Motor neuron (in vitro differentiated cells): ENCODE data around the gene SLC22A3. TPM values are rescaled to one million over a fixed set of nuclear protein-coding genes. Genes with fewer than 3 reads are reported as not detected.
"Not testable (repeated sequence)": the region's sequence is repeated elsewhere in the genome, so short reads cannot be mapped to it uniquely, and the experiment has no call there.

ENCODE experiments used
- ATAC-seq, 8 experiments: fragments of 200-7000 bp; cut with Tn5 transposase; replicated peaks in 6 of 8; 2 replicates each; pipeline ENCODE4 v1.8.0; 2021; ENCODE audit warnings: mild to moderate bottlenecking in 8 of 8, moderate library complexity in 8 of 8
- H3K27ac ChIP-seq, 2 donors: fragments of 250-450 bp; sonication (Bioruptor Pico); 2 replicates each; pipeline ENCODE4 v1.9.0; 2021; ENCODE audit warnings: antibody characterized with exemption in 2 of 2, mild to moderate bottlenecking in 2 of 2, moderate library complexity in 1 of 2
- H3K4me1 ChIP-seq, 2 donors: fragments of 250-450 bp; sonication (Bioruptor Pico); replicated peaks in 1 of 2; 2 replicates each; pipeline ENCODE4 v1.6.1; 2021; ENCODE audit warnings: antibody characterized with exemption in 2 of 2, mild to moderate bottlenecking in 2 of 2, moderate library complexity in 1 of 2
- H3K4me3 ChIP-seq, 5 donors: fragments of 250-450 bp; sonication (Bioruptor Pico); 2 replicates each; pipeline ENCODE4 v1.9.0; 2021; ENCODE audit warnings: antibody characterized with exemption in 5 of 5, mild to moderate bottlenecking in 5 of 5, moderate library complexity in 4 of 5
- WGBS, 10 experiments: fragments of 450-650 bp; shearing (Covaris generic); methylation state at CpG; one replicate each; pipeline ENCODE4 v1.0.0; 2022; 5-methylcytosine and 5-hydroxymethylcytosine counted together
- in situ Hi-C, 9 experiments: fragments of 400-800 bp; cut with MboI; loops; one replicate each; pipeline ENCODE4 v1.15.0; 2021; ENCODE audit warnings: low sequenced_read_pairs in 9 of 9, low pct_unique_long_range_greater_than_20kb in 2 of 9; ENCODE audit not compliant: unreplicated experiment in 9 of 9
- total RNA-seq, 8 experiments: library from RNA; unstranded; fragments of 300-600 nt; gene quantifications; 2 replicates each; pipeline versions ENCODE4 v1.2.3 to v1.2.4, GENCODE V29; 2022

SLC22A3 gene
- total RNA-seq, 8 experiments from 2014 or later, result 0.11 to 42.3 (median 1.4) TPM

- H3K4me3 ChIP-seq, H3K4me1 ChIP-seq, in situ Hi-C loops, ATAC-seq, H3K27ac ChIP-seq: not testable (repeated sequence)
- 30 to 100% (median 81%) methylated on average over 1 to 4 of the region's 4 CpGs; no CpG with 5 or more reads in 3 of the 10 experiments for WGBS, 10 experiments
Observed at GRCh38 chr6:160476056-160476455, 127.9 kb downstream of the SLC22A3 start.

- H3K4me3 ChIP-seq, in situ Hi-C loops, H3K27ac ChIP-seq, ATAC-seq, H3K4me1 ChIP-seq: not testable (repeated sequence)
- WGBS, 10 experiments, result 60 to 100% (median 94%) methylated on average over 1 to 3 of the region's 4 CpGs; no CpG with 5 or more reads in 2 of the 10 experiments
Observed at GRCh38 chr6:160477072-160477471, 128.9 kb downstream of the SLC22A3 start.

- no peak overlapping the region for H3K27ac ChIP-seq
- WGBS, 10 experiments, result 80 to 96% (median 92%) methylated on average over 3 to 8 of the region's 8 CpGs; no CpG with 5 or more reads in 4 of the 10 experiments
- H3K4me3 ChIP-seq, result no peak overlapping the region
- in situ Hi-C loops, result no loop called here
- no peak for ATAC-seq
- H3K4me1 ChIP-seq, result no peaks in the 10 kb centered on the region
Observed at GRCh38 chr6:160477901-160478300, 129.7 kb downstream of the SLC22A3 start.

- Histone ChIP-seq H3K27ac (no peak overlapping the region), H3K4me3 (no peak overlapping the region), H3K4me1 (no peaks in the 10 kb centered on the region)
- in situ Hi-C loops, result no loop called here
- ATAC-seq, result no peak
- 60 to 100% (median 91%) methylated on average over 1 to 11 of the region's 11 CpGs for WGBS, 10 experiments
Observed at GRCh38 chr6:160487116-160487515, 138.9 kb downstream of the SLC22A3 start.

GRCh38 chr6:160489091-160489490, 140.9 kb downstream of the SLC22A3 start:
- no peak overlapping the region for H3K27ac ChIP-seq
- H3K4me3 ChIP-seq, result no peak overlapping the region
- 33 to 100% (median 100%) methylated on average over 1 of the region's 1 CpG for WGBS, 10 experiments
- no peaks in the 10 kb centered on the region for H3K4me1 ChIP-seq
- ATAC-seq, result no peak
- in situ Hi-C loops, result no loop called here

- Histone ChIP-seq H3K27ac (no peak overlapping the region), H3K4me1 (no peaks in the 10 kb centered on the region), H3K4me3 (no peak overlapping the region)
- in situ Hi-C loops, result no loop called here
- ATAC-seq, result no peak
- WGBS, 10 experiments, result 79 to 100% (median 94%) methylated on average over 2 to 3 of the region's 3 CpGs
Observed at GRCh38 chr6:160494576-160494975, 146.4 kb downstream of the SLC22A3 start.

- Histone ChIP-seq H3K4me3 (no peak overlapping the region), H3K4me1 (no peaks in the 10 kb centered on the region), H3K27ac (no peak overlapping the region)
- ATAC-seq, result no peak
- WGBS, 10 experiments, result 20 to 96% (median 76%) methylated on average over 1 to 4 of the region's 4 CpGs; no CpG with 5 or more reads in 2 of the 10 experiments
- in situ Hi-C loops, result no loop called here
Observed at GRCh38 chr6:160500639-160501038, 152.5 kb downstream of the SLC22A3 start.

Other genes starting within 250 kb of the SLC22A3 start
- 1 to 10 TPM in 5 of 8 experiments, under 1 TPM in 2, not detected in 1; 0.11 to 5.1 (median 1.1) TPM for gene SLC22A1, start 226.6 kb upstream of the SLC22A3 start, total RNA-seq
- gene SLC22A2, start 89.6 kb upstream of the SLC22A3 start, total RNA-seq, result under 1 TPM in 5 of 8 experiments, not detected in 3; 0.05 to 0.90 (median 0.22) TPM